NOMO-1 treated with dmso at 0.1 percent for 144 hours (cell line): Measurements from ENCODE around the gene RETN.
"Not testable (repeated sequence)": the region's sequence is repeated elsewhere in the genome, so short reads cannot be mapped to it uniquely, and the experiment has no call there.

Experiments used
- DNase-seq: peaks from one replicate; lab custom pipeline; 2025; ENCODE audit not compliant: unreplicated experiment; lab: John Stamatoyannopoulos, UW

RETN gene

GRCh38 chr19:7637374-7638256 lies 31.2 kb upstream of the RETN start:
- DNase-seq: peak; percentile 22

DNA sequence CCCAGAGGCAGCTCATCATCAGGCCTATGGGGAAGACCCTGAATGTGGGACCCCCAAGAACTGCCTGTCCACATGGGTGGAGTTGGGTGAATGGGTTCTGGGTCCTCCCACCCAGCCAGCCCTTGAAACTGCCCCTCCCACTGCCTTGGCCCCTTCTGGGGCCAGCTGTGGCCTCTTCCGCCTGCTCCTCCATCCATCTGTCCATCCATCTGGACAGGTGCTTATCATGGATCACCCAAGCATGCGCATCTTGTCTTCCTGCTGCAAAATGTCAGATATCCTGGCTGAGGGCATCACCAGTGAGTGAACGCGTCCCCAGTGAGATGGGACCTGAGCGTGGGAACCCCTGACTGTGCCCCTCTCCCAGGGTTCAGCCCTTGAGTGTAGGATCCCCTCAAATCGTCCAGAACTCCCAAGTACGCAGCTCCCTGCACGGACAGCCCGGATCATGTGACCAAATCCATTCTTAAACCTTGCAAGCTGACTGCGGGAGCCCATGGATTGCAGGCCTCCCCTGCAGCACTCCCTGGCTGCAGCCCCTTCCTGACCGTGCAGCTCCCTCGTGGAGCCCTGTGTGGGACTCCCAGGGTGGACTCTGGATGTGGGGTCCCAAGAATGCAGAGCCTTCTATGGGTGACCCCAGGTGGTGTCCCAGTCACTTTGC lies 29.9 kb upstream of the RETN start:
- no peak for DNase-seq

GRCh38 chr19:7639863-7640348 lies 28.9 kb upstream of the RETN start:
- DNase-seq: no peak

GRCh38 chr19:7640803-7641202 lies 28.0 kb upstream of the RETN start:
- DNase-seq: no peak

- no peak for DNase-seq
Observed at GRCh38 chr19:7641290-7642276, 27.3 kb upstream of the RETN start.

GRCh38 chr19:7642295-7643030 lies 26.4 kb upstream of the RETN start:
- DNase-seq: no peak

GRCh38 chr19:7643031-7643415 lies 25.8 kb upstream of the RETN start:
- DNase-seq: no peak

GRCh38 chr19:7643629-7644549 lies 25.0 kb upstream of the RETN start:
- DNase-seq: not testable (repeated sequence)

DNA sequence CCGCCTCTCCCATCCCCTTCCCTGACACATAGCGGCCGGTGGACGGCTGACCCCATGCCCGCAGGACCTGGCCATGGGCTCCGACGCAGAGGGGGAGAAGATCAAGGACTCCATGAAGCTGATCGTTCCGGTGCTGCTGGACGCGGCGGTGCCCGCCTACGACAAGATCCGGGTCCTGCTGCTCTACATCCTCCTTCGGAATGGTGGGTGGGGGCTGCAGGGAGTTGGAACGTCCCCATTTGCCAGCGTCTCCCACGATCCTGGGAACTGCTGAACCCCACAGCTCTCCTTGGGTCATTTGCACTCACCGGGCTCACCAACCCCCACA lies 24.3 kb upstream of the RETN start:
- no peak for DNase-seq

GRCh38 chr19:7645163-7645562 lies 23.7 kb upstream of the RETN start:
- peak; percentile 81 for DNase-seq

GRCh38 chr19:7645656-7646425 lies 23.0 kb upstream of the RETN start:
- peak; percentile 71 for DNase-seq

GRCh38 chr19:7646426-7646700 lies 22.5 kb upstream of the RETN start:
- DNase-seq: no peak

DNA sequence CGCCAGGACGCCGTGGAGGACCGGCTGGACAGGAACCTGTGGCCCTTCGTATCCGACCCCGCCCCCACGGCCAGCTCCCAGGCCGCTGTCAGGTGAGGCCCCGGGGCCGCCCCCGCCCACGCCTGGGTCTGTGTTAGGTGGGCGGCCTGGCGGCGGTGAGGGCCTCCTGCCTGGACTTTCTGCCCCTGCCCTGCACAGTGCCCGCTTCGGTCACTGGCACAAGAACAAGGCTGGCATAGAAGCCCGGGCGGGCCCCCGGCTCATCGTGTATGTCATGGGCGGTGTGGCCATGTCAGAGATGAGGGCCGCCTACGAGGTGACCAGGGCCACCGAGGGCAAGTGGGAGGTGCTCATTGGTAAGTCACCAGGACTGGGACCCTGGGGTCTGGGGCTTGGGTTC lies 21.7 kb upstream of the RETN start:
- DNase-seq: no peak

- no peak for DNase-seq
Observed at GRCh38 chr19:7648265-7649014, 20.4 kb upstream of the RETN start.

GRCh38 chr19:7650148-7650547 lies 18.7 kb upstream of the RETN start:
- no peak for DNase-seq

DNA sequence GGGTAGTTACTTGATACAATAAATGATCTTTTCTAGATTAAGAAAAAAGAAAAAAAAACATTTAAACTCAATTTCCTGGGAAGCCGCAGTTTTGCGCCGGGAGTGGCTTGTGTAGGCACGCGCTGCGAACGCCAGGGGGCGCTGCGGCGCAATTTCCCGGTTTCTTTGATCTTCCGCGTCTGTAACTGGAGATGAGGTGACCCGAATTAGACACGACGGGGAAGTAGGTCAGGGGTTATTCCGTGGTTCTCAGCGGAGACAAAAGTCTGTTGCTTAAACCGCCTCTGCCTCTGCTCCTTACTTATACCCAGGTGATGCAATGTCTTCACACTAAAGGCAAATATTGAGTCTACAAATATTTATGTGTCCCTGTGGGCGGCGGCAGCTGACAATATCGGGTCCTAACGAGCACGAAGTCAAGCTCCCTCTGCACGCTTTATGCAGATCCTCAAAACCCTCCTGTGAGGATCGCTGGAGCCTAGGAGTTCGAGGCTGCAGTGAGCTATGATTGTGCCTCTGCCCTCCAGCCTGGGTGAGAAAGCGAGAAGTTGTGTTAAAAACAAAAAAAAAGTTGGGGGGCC lies 16.7 kb upstream of the RETN start:
- DNase-seq: peak; percentile 94

DNA sequence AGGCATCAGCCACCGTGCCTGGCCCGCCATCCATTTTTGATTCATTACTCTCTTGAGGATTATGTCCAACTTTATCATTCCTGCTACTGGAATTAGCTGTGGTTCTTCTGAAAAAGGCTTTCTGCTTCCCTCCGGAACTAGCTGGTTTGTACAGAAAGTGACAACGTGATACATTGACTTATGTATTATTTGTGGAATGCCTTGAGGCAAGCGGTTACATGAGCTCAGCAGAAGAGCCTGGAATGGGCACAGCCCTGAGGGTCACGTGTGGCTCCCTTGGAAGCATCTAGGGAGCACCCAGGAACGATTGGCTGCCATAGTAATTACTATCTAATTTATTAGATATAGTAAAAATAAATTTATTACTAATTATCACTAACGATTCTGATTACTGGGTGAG lies 14.4 kb upstream of the RETN start:
- DNase-seq: no peak

DNA sequence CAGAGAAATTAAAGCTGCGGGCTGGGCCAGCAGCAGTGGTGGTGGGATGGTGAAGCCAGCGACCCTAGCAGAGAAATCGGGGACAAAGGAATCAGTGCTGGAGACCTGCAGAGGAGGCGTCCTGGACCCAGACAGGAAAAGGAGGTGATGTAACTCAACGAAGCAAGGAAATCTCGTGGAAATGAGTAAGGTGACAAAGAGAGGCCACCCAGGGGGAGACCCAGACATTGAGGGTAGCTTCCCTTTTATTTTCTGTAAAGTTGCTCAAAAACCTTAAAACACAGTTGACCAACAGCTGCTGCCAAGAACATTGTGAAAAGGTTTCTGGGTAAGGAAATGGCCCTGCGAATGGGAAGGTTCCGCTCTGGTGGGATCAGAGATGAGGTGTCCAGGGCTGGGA lies 13.3 kb upstream of the RETN start:
- peak; percentile 87 for DNase-seq
